GM12875 (cell line): ENCODE measurements around the gene ADGRL3.
"Not testable (repeated sequence)": the region's sequence is repeated elsewhere in the genome, so short reads cannot be mapped to it uniquely, and the experiment has no call there.

Source experiments
- H3K4me3 ChIP-seq: one replicate; pipeline ENCODE4 v1.5.1; 2011; ENCODE audit warnings: low read depth, low read length, control low read depth
- CTCF ChIP-seq: IDR thresholded peaks from 2 replicates; pipeline ENCODE4 v1.5.1; 2011; ENCODE audit warnings: low read depth, mild to moderate bottlenecking, control low read depth, inconsistent platforms, low read length, moderate library complexity, borderline replicate concordance; ENCODE audit not compliant: insufficient read depth

The ADGRL3 gene

DNA sequence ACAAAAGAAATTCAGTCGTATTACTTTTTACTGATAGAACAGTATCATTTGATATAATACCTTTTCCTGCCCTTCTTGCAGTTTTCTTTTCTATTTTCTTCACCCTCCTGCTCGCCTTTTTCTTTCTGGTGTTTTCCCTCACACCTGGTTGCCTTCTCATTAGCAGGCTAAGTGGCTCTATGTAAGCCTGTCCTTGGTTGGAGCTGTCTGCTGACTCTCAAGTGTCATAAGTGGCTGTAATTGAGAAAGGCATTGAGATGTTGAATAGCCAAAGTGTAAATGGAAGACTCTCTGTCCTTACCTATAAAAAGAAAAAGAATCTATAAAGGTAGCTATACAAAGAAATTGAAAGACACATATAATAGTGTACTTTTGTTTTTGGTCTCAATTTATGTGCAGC is 180.7 kb downstream of the ADGRL3 start:
- H3K4me3 ChIP-seq, result no peak overlapping the region

DNA sequence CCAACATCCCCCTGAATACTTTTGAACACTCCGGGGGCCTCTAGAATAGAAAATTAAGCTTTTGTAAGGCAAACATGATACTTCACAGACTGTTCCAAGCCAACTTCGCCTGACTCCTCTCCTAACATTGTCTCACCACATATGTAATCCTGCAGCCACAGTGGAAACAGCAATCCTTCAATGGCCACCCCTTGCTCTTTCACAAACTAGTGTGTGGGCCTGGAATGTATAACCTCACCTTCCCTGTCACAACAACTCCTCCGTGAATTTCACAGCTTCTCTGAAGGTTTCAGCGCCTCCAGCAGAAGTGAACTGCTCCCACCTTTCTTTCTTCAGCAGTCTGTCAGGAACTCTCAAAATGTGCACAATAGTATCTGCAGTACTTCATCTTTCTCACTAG is 185.1 kb downstream of the ADGRL3 start:
- no peak overlapping the region for H3K4me3 ChIP-seq
- no peak for TF ChIP-seq CTCF

More for the DNA sequence above, 180.7 kb downstream of the ADGRL3 start:
- no peak for TF ChIP-seq CTCF

DNA sequence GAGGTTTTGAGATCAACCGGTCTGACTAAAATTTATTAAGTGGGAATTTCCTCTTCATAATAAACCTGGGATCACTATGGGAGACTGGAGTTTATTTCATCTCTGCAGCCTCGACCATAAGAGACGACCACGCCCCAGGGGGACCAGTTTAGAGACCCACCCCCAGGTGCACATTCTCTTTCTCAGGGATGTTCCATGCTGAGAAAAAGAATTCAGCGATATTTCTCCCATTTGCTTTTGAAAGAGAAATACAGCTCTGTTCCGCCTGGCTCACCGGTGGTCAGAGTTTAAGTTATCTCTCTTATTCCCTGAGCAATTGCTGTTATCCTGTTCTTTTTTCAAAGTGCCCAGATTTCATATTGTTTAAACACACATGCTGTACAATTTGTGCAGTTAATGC is 187.2 kb downstream of the ADGRL3 start:
- H3K4me3 ChIP-seq, result not testable (repeated sequence)

GRCh38 chr4:61389640-61390039 is 189.5 kb downstream of the ADGRL3 start:
- no peak overlapping the region for H3K4me3 ChIP-seq
- no peak for TF ChIP-seq CTCF

DNA sequence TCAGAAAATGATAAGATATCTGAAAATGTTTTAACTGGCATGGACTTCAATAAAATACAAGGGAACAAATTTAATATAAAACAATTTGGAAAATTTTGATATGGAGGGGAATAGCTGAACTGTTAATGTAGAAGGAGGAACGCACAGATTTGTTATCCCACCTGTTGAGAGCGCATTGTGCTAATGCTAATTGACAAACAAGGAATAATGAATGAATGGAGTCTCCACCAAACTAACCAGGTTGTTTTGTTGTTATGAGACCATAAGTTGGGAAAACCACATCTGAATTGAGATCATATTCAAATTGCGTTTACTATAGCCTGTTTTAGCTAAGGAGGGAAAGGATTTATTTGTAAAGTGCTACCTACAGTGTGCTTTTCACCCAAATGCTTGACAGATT is 195.6 kb downstream of the ADGRL3 start:
- TF ChIP-seq CTCF, result no peak
- H3K4me3 ChIP-seq, result no peak overlapping the region

DNA sequence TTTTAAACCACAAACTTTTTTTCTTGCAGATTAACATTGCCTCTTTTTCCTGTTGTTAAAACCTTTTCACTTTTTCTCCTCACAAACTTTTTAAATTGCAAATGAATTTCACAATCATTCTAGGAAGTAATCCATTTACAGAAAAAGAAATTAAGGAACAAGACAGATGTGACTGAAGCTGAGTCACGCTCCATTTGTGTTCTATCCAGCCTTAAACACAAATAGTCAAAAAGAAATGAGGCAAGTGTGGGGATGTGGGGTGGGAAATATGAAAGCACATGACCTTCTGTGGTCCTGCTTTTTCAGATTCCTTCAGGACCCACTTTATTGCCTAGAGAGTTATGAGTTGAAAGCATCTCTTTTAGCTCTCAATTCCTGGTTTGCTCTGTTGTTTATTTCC is 197.0 kb downstream of the ADGRL3 start:
- no peak for TF ChIP-seq CTCF
- H3K4me3 ChIP-seq, result no peak overlapping the region

- H3K4me3 ChIP-seq, result no peak overlapping the region
- TF ChIP-seq CTCF, result no peak
Measured at GRCh38 chr4:61400439-61401038, 200.4 kb downstream of the ADGRL3 start.

DNA sequence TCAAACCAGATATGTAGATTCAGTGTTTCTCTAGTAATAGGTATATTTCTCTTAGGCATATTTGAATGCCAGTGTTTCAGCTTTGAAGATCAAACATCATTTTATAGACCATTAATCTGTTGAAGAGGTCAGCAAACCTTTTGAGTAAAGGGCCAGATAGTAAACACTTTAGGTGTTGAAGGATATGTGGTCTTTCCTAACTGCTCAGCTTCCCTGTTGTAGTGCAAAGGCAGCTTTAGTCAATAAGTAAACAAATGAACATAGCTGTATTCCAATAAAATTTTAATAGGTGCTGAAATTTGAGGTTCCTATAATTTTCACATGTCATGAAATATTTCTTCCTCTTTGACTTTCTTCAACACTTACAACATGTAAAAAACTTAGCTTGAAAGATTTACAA is 201.6 kb downstream of the ADGRL3 start:
- no peak overlapping the region for H3K4me3 ChIP-seq
- TF ChIP-seq CTCF, result no peak
